Cerebellar nuclear complex (tissue), 1 donor: ENCODE data around the gene RNLS.
"Not testable (repeated sequence)": the region's sequence is repeated elsewhere in the genome, so short reads cannot be mapped to it uniquely, and the experiment has no call there.

Experiments
- DNase-seq, 2 experiments: peaks; one replicate each; lab custom pipeline; 2025; lab: John Stamatoyannopoulos, UW

RNLS gene

GRCh38 chr10:88388324-88388723 lies 194.8 kb downstream of the RNLS start:
- DNase-seq, result no peak

- DNase-seq, result peak; percentile 92 to 93
Observed at GRCh38 chr10:88386821-88387773, 196.0 kb downstream of the RNLS start.

DNA sequence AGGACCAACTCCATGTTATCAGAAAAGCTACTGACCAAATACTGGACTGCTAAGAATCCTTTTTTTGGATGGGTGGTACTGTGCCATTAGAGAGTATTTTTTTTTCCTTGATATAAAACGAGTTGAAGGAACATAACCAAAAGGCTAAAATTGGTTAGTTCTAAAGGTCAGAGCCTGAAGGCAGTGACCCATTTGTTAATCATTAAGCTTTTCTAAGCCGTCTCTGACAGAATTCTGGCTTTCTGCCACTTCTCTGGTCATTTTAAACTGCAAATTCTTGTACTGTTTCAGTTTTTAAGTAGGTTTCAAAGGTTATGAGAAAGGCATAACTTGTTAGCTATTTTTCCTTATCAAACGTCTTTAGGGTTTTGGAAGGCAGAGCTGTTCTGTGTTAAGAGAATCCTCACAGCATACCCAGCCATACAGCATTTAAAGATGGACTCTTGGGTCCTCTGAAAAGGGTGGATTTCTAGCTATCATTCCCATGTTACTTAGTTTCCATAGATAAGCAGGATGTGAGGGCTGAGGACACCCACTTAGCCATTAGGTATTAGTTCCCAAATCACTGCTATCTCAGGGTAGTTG lies 196.8 kb downstream of the RNLS start:
- peak in 1 of 2 experiments; percentile 38 for DNase-seq

- DNase-seq, result peak in 1 of 2 experiments; percentile 43
Observed at GRCh38 chr10:88385601-88386203, 197.4 kb downstream of the RNLS start.

DNA sequence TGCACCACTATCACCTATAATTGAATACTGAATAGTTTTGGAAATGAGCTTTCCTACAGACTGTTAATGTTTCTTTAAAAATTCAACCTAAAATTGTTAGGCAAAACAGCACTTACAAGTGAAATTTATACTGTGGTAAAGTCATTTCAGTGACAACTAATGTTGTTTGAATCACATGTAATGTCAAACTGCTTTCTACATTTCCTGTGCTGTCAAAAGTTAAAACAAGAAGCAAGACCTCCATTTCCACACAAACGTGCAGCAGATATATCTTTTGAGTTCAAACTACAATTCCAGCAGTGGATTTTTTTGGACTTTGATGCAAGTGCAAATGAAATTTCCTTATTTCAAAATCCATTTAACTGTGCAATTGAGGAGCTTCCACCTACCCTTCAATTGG lies 199.8 kb downstream of the RNLS start:
- no peak for DNase-seq

DNA sequence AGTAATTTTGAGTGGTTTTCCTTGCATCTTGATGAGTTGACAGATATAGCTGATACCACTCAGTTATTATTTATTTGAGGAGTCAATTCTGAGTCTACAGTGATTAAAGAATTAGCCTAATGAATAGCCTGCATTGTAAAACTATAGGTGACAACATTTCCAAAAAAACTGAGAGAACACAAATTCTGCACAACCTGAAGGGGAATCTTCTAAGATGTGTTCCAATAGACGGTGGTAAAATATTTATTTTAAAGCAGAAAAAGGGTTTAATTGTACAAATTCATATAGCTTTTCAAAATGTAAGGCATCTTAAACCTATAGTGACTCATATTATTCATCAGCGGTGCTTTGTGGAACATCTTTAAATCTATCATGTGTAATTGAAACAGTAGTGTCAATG lies 200.4 kb downstream of the RNLS start:
- no peak for DNase-seq

DNA sequence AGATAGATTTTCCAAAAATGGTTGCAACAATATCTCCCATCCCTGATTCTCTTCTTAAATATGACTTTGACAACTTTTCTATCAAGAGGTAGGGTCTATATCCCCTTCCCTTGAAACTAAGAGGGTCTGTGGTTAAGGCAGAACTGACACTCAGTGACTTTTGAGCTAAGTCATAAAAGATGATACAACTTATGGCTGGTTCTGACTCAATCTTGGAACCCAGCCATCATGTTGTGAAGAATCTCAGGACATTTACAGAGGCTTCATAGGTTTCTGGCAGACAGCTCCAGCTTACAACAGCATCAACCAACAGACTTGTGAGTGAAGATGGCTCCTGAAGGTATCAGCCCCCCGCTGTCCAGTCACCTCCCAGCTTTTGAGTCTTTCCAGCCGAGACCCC lies 203.5 kb downstream of the RNLS start:
- no peak for DNase-seq

DNA sequence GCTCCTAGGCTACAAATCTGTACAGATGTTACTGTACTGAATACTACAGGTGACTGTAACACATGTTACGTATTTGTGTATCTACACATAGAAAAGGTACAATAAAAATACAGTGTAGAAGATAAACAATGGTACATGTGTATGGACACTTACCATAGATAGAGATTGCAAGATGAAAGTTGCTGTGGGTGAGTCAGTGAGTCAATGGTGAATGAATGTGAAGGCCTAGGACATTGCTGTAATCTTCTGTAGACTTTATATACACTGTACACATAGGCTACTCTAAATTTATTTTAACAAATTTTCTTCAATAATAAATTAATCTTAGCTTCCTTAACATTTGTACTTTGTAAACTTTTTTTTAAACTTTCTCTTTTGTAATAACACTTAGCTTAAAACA lies 205.6 kb downstream of the RNLS start:
- DNase-seq, result no peak

DNA sequence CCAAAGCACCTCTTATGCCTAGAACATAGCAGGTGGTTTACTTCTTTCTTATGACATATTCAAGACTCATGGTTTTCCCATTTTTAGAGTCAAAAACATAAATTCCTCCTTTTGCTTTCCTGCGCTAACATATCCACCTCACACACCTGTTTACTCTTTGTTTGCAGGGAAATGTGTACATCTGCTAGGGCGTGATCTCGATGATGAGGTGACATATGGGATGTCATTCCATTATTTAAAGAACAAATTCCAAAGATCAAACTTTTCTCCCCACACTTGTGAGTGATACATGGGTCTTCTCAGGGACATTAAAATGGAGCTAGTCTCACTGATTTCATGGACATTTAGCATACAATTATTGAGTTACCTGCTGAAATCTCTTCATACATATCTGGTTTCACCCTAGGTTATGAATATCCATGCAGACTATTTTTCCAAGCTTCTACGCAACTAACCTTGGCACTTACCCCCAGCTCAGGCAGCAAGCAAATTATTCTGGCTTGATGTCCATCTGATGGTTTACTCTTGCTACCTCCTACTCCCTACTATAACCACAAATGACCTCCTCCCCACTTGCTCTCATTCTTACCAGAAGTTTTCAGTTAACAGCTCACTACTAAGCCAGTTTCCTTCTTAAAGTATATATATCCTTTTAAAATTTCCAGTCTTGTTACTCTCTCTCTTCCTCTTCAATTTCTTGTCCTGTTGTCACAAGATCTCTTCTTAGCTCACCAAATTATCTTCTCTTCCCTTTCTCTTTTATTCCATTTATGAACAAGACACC lies 208.5 kb downstream of the RNLS start:
- no peak for DNase-seq

GRCh38 chr10:88372881-88373592 lies 210.1 kb downstream of the RNLS start:
- DNase-seq, result no peak

GRCh38 chr10:88372051-88372715 lies 210.9 kb downstream of the RNLS start:
- DNase-seq, result no peak

DNA sequence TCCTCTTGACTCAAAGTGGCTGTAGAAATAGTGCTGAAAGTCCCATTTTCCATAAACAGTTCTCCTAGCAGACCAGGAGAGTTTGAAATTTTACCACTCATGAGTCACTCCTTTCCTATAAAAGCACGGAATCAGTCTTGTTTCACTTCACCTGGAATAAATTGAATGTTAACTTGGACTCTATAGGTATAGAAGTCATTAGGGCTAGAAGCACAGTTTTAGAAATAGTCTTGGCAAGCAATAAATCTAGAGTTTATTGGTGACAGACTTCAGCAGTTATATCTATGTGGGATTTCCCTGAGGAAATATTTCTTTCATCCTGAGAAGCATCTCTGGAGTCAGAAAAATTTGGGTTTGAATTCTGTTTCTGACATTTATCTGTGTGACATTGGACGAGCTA lies 212.4 kb downstream of the RNLS start:
- no peak for DNase-seq

DNA sequence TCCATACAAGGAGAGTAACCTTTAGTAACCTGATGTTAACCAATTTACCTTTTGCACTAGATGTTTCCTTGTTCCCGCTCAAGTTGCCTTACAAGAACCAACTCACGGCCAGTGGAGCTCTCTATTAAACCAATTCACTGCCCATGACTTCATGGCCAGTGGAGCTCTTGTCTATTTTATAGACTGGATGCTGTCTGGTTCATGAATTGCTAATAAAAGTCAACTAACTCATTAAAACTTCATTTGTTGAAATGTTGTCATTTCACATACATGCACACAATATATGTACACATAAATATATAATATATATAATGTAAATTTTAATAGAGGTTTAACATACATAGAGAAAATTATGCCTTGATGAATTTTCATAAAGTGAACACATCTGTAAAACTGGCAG lies 216.3 kb downstream of the RNLS start:
- DNase-seq, result no peak

GRCh38 chr10:88361995-88362807 lies 220.9 kb downstream of the RNLS start:
- DNase-seq, result no peak

- no peak for DNase-seq
Observed at GRCh38 chr10:88361494-88361893, 221.6 kb downstream of the RNLS start.

DNA sequence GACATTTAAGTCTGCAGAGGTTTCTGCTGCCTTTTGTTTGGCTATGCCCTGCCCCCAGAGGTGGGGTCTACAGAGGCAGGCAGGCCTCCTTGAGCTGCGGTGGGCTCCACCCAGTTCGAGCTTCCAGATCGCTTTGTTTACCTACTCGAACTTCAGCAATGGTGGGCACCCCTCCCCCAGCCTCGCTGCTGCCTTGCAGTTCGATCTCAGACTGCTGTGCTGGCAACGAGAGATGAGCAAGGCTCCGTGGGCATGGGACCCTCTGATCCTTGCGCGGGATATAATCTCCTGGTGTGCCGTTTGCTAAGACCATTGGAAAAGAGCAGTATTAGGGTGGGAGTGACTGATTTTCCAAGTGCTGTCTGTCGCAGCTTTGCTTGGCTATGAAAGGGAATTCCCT lies 227.4 kb downstream of the RNLS start:
- not testable (repeated sequence) for DNase-seq

DNA sequence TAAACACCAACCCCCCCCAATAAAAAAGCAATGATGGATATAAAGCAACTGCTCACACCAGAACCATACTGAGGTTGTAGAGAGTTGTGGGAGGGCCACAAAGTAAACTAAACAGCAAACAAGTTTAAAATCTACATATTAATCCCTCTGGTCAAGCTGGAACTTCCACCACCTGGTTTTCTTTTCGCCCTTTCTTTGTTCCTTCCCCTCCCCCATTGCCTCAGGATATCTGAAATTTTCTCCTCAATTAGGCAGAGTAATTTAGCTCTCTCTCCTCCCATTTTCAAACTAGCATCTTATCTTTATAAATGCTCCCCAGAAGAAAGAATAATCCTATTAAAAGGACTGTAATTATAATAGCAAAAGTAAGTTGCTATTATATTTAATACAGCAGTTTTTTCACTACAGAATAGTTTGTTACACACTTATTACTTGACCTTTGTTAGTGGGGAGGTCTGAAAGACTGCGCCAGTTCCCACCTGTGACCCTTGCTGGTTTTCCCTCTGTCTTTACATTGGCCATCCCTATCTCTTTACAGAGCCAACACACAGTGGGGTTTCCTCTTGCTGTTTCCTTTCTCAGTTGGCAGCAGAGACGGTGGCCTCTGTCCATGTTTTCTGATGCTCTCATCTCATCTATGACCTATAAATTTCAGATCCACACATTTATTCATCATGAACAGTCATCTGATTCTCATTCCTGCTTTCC lies 235.4 kb downstream of the RNLS start:
- peak; percentile 75 to 78 for DNase-seq

GRCh38 chr10:88347022-88347421 lies 236.1 kb downstream of the RNLS start:
- DNase-seq, result no peak
